IMR-90 (cell line): ENCODE results near the gene DTHD1. TPM values are rescaled to one million over a fixed set of nuclear protein-coding genes. Genes with fewer than 3 reads are reported as not detected.

ENCODE experiments used
- ATAC-seq: fragments of 200-7000 bp; cut with Tn5 transposase; 2 replicates; pipeline ENCODE4 v1.9.1; 2020; ENCODE audit warnings: low read depth, mild to moderate bottlenecking, moderate library complexity
- BruUV-seq: library from RNA; stranded (reverse); fragments of 400-500 nt; replicated peaks from 2 replicates; lab custom pipeline; 2021; lab: Mats Ljungman, UMichigan
- CTCF ChIA-PET: fragments of 300-600 bp; formaldehyde crosslinking; extraction: SDS; loops from one replicate; lab custom pipeline; 2021; ENCODE audit warnings: antibody characterized with exemption; lab: Yijun Ruan, JAX
- POLR2A ChIA-PET: fragments of 300-600 bp; sonication (Branson Sonifier 250); formaldehyde crosslinking; loops from one replicate; lab custom pipeline; 2022; ENCODE audit warnings: antibody characterized with exemption; ENCODE audit not compliant: unreplicated experiment; lab: Charles Lee
- DNase-seq: peaks from one replicate; pipeline ENCODE4 v3.0.0; 2013
- H2AFZ ChIP-seq: replicated peaks from 2 replicates; pipeline ENCODE3; 2013; ENCODE audit warnings: low read length, mild to moderate bottlenecking; ENCODE audit not compliant: poor library complexity
- H2AK5ac ChIP-seq: 2 replicates; pipeline ENCODE4 v1.6.1; 2013; ENCODE audit warnings: low read depth, low read length, inconsistent platforms
- H2AK9ac ChIP-seq: replicated peaks from 2 replicates; pipeline ENCODE3; 2013; ENCODE audit warnings: mild to moderate bottlenecking, low read depth, low read length, moderate library complexity; ENCODE audit not compliant: poor library complexity
- H2BK120ac ChIP-seq: 2 replicates; pipeline ENCODE4 v1.6.1; 2013; ENCODE audit warnings: low read depth, low read length, inconsistent platforms
- H2BK15ac ChIP-seq: 3 replicates; pipeline ENCODE4 v1.6.1; 2013; ENCODE audit warnings: low read depth, low read length, inconsistent platforms
- H2BK20ac ChIP-seq: 2 replicates; pipeline ENCODE4 v1.6.1; 2013; ENCODE audit warnings: low read depth, mild to moderate bottlenecking, inconsistent platforms, low read length, moderate library complexity
- H2BK5ac ChIP-seq: 2 replicates; pipeline ENCODE4 v1.6.1; 2013; ENCODE audit warnings: mild to moderate bottlenecking, low read depth, low read length, inconsistent platforms; ENCODE audit not compliant: poor library complexity, severe bottlenecking
- H3K14ac ChIP-seq: replicated peaks from 2 replicates; pipeline ENCODE4 v1.6.1; 2013; ENCODE audit warnings: low read depth, low read length, inconsistent platforms
- H3K18ac ChIP-seq: 2 replicates; pipeline ENCODE4 v1.6.1; 2013; ENCODE audit warnings: low read depth, low read length, control low read depth
- H3K23ac ChIP-seq: 2 replicates; pipeline ENCODE4 v1.6.1; 2013; ENCODE audit warnings: low read depth, low read length, inconsistent platforms
- H3K27ac ChIP-seq: 2 replicates; pipeline ENCODE4 v1.5.1; 2013; ENCODE audit warnings: mild to moderate bottlenecking, control low read depth, low read length; ENCODE audit not compliant: insufficient read depth
- H3K27me3 ChIP-seq: 2 replicates; pipeline ENCODE4 v1.6.1; 2013; ENCODE audit warnings: low read length; ENCODE audit not compliant: control insufficient read depth, insufficient read depth
- H3K36me3 ChIP-seq: 2 replicates; pipeline ENCODE4 v1.6.1; 2013; ENCODE audit warnings: low read length, mixed read lengths; ENCODE audit not compliant: control insufficient read depth, insufficient read depth
- H3K4ac ChIP-seq: 2 replicates; pipeline ENCODE4 v1.6.1; 2013; ENCODE audit warnings: low read depth, low read length, inconsistent platforms
- H3K4me1 ChIP-seq: 2 replicates; pipeline ENCODE4 v1.6.1; 2013; ENCODE audit warnings: low read length, mixed read lengths; ENCODE audit not compliant: control insufficient read depth, insufficient read depth
- H3K4me2 ChIP-seq: 2 replicates; pipeline ENCODE4 v1.6.1; 2013; ENCODE audit warnings: low read depth, mild to moderate bottlenecking, control low read depth, low read length, moderate library complexity
- H3K4me3 ChIP-seq: 2 replicates; pipeline ENCODE4 v1.5.1; 2013; ENCODE audit warnings: low read depth, mild to moderate bottlenecking, control low read depth, low read length, moderate library complexity; ENCODE audit not compliant: insufficient read depth
- H3K56ac ChIP-seq: 2 replicates; pipeline ENCODE4 v1.6.1; 2013; ENCODE audit warnings: low read length, inconsistent platforms; ENCODE audit not compliant: insufficient read depth; ENCODE audit errors: extremely low read depth
- H3K79me1 ChIP-seq, 2 experiments: 2 replicates each; pipeline ENCODE4 v1.6.1; 2013; ENCODE audit warnings: low read length in 2 of 2, inconsistent platforms in 1 of 2, low read depth in 1 of 2
- H3K9ac ChIP-seq: 2 replicates; pipeline ENCODE4 v1.6.1; 2013; ENCODE audit warnings: low read depth, low read length, control low read depth
- H3K9me1 ChIP-seq: 2 replicates; pipeline ENCODE4 v1.6.1; 2013; ENCODE audit warnings: low read length, inconsistent platforms; ENCODE audit not compliant: insufficient read depth
- H3K9me3 ChIP-seq: 2 replicates; pipeline ENCODE4 v1.6.1; 2013; ENCODE audit warnings: low read length; ENCODE audit not compliant: control insufficient read depth, insufficient read depth
- H4K20me1 ChIP-seq: 2 replicates; pipeline ENCODE4 v1.6.1; 2013; ENCODE audit warnings: low read length, inconsistent platforms; ENCODE audit not compliant: insufficient read depth
- H4K5ac ChIP-seq: 2 replicates; pipeline ENCODE4 v1.6.1; 2013; ENCODE audit warnings: mild to moderate bottlenecking, low read depth, low read length, control low read depth
- H4K8ac ChIP-seq, 2 experiments: 2 replicates each; pipeline ENCODE4 v1.6.1; 2013; ENCODE audit warnings: low read depth in 2 of 2, low read length in 2 of 2, control low read depth in 1 of 2, inconsistent platforms in 1 of 2
- H4K91ac ChIP-seq: 2 replicates; pipeline ENCODE4 v1.6.1; 2013; ENCODE audit warnings: low read depth, low read length, inconsistent platforms; ENCODE audit not compliant: insufficient read depth
- CTCF ChIP-seq: conservative IDR thresholded peaks from 2 replicates; pipeline ENCODE4 v1.5.1; 2012; ENCODE audit warnings: mild to moderate bottlenecking, low read depth, low read length, improper control_type of control experiment
- ELK1 ChIP-seq: fragments of 150-350 bp; IDR thresholded peaks from 2 replicates; pipeline ENCODE4 v1.6.1; 2016; ENCODE audit warnings: low read depth, mild to moderate bottlenecking, low read length, moderate library complexity, borderline replicate concordance
- MAZ ChIP-seq: IDR thresholded peaks from 2 replicates; pipeline ENCODE4 v1.6.1; 2012; ENCODE audit warnings: low read depth, mild to moderate bottlenecking, low read length, improper control_type of control experiment, moderate library complexity, borderline replicate concordance
- NFE2L2 ChIP-seq: fragments of 150-350 bp; IDR thresholded peaks from 2 replicates; pipeline ENCODE4 v1.6.1; 2016; ENCODE audit warnings: low read depth, mild to moderate bottlenecking, low read length
- POLR2A ChIP-seq: IDR thresholded peaks from 2 replicates; pipeline ENCODE4 v1.6.1; 2012; ENCODE audit warnings: mild to moderate bottlenecking, low read depth, low read length
- RFX5 ChIP-seq: IDR thresholded peaks from 2 replicates; pipeline ENCODE4 v1.8.0; 2012; ENCODE audit warnings: low read depth, mild to moderate bottlenecking, low read length, moderate library complexity
- USF2 ChIP-seq: fragments of 150-350 bp; IDR thresholded peaks from 2 replicates; pipeline ENCODE4 v1.6.1; 2017; ENCODE audit warnings: mild to moderate bottlenecking, antibody characterized with exemption, low read length, low read depth
- WGBS, 2 experiments: methylation state at CpG; one replicate each; pipeline versions ENCODE4 v1.1.5 to v1.1.7; 2013; ENCODE audit warnings: missing lambda C conversion rate in 2 of 2; ENCODE audit not compliant: insufficient read length in 1 of 2; ENCODE audit errors: extremely low coverage in 2 of 2; 5-methylcytosine and 5-hydroxymethylcytosine counted together
- dilution Hi-C: fragments of 300-500 bp; cut with HindIII; formaldehyde crosslinking; loops from one replicate; pipeline ENCODE4 v1.14.3; 2018; ENCODE audit warnings: low sequenced_read_pairs; ENCODE audit not compliant: unreplicated experiment
- in situ Hi-C: fragments of 300-500 bp; cut with MboI; formaldehyde crosslinking; loops from 3 replicates; pipeline ENCODE4 v1.14.3; 2019; ENCODE audit warnings: low sequenced_read_pairs, inconsistent platforms, mixed read lengths
- intact Hi-C: fragments of 100-400 bp; cut with micrococcal nuclease; formaldehyde crosslinking; loops from 2 replicates; pipeline ENCODE4 v1.10.0; 2022
- polyA plus RNA-seq, 3 experiments: library from polyadenylated mRNA; depleted of rRNA; stranded (reverse); fragments of >200 nt; gene quantifications; 2 replicates each; pipeline ENCODE4 v1.2.3, GENCODE V29; 2012; ENCODE audit warnings: low replicate concordance in 1 of 3
- total RNA-seq: library from RNA; depleted of rRNA; stranded (reverse); fragments of >200 nt; gene quantifications from 2 replicates; pipeline ENCODE4 v1.2.3, GENCODE V29; 2012

The DTHD1 gene
- total and polyA plus RNA-seq, 2 of the 4 experiments (the other 2 are of a cell fraction), result not detected

GRCh38 chr4:36327400-36327799, 46.0 kb downstream of the DTHD1 start:
- no peak for DNase-seq
- Histone ChIP-seq H3K56ac (no peak overlapping the region), H3K14ac (no peak overlapping the region), H3K36me3 (no peaks in the 10 kb centered on the region), H4K8ac (no peak overlapping the region), H3K27me3 (no peaks in the 10 kb centered on the region), H3K9me1 (no peaks in the 10 kb centered on the region), H2AFZ (no peak overlapping the region), H2BK20ac (no peak overlapping the region), H3K4me3 (no peak overlapping the region), H3K4me1 (no peaks in the 10 kb centered on the region), H4K5ac (no peak overlapping the region), H2BK120ac (no peak overlapping the region), H3K9ac (no peak overlapping the region), H3K23ac (no peak overlapping the region), H3K4ac (no peak overlapping the region), H2AK9ac (no peak overlapping the region), H2BK15ac (no peak overlapping the region), H3K9me3 (no peaks in the 10 kb centered on the region), H3K4me2 (no peak overlapping the region), H2AK5ac (no peak overlapping the region), H3K79me1 (no peaks in the 10 kb centered on the region), H3K18ac (no peak overlapping the region), H4K91ac (no peak overlapping the region), H3K27ac (no peak overlapping the region), H2BK5ac (no peak overlapping the region), H4K20me1 (no peaks in the 10 kb centered on the region)
- ChIA-PET CTCF (no interaction called here), POLR2A (no interaction called here)
- TF ChIP-seq RFX5 (no peak), CTCF (no peak), MAZ (no peak), ELK1 (no peak), USF2 (no peak), POLR2A (no peak), NFE2L2 (no peak)
- in situ Hi-C loops (no loop called here), intact Hi-C loops (no loop called here), dilution Hi-C loops (no loop called here)
- no TSS peak for BruUV-seq
- no peak for ATAC-seq
- no CpG with 5 or more reads among the region's 5 CpGs for WGBS, 2 experiments
